PC-3 (cell line): ENCODE data around the gene UBR4. TPM values are rescaled to one million over a fixed set of nuclear protein-coding genes. Genes with fewer than 3 reads are reported as not detected.

Source experiments
- ATAC-seq: fragments of 200-7000 bp; cut with Tn5 transposase; 2 replicates; pipeline ENCODE4 v1.9.1; 2020; ENCODE audit warnings: mild to moderate bottlenecking, moderate library complexity
- BruUV-seq: library from RNA; stranded (reverse); fragments of 400-500 nt; replicated peaks from 2 replicates; lab custom pipeline; 2021; lab: Mats Ljungman, UMichigan
- CTCF ChIA-PET: fragments of 300-600 bp; sonication (Branson Sonifier 250); formaldehyde crosslinking; loops from one replicate; lab custom pipeline; 2022; ENCODE audit warnings: antibody characterized with exemption; lab: Charles Lee
- POLR2A ChIA-PET: fragments of 300-600 bp; sonication (Branson Sonifier 250); formaldehyde crosslinking; loops from one replicate; lab custom pipeline; 2022; ENCODE audit warnings: antibody characterized with exemption; ENCODE audit not compliant: unreplicated experiment; lab: Charles Lee
- DNase-seq: peaks from one replicate; pipeline ENCODE4 v3.0.0-alpha.2; 2015
- H2AFZ ChIP-seq: fragments of 300-600 bp; sonication (generic); 2 replicates; pipeline ENCODE4 v1.6.0; 2016; ENCODE audit warnings: antibody characterized with exemption, low read length
- H3F3A ChIP-seq: fragments of 300-600 bp; sonication (generic); one replicate; pipeline ENCODE4 v1.6.0; 2017; ENCODE audit warnings: antibody characterized with exemption, low read length, control low read depth, mild to moderate bottlenecking; ENCODE audit not compliant: unreplicated experiment
- H3K27ac ChIP-seq: fragments of 300-600 bp; sonication (generic); 2 replicates; pipeline ENCODE4 v1.5.1; 2016; ENCODE audit warnings: mild to moderate bottlenecking, low read length
- H3K27me3 ChIP-seq: fragments of 300-600 bp; sonication (generic); 2 replicates; pipeline ENCODE4 v1.6.1; 2016; ENCODE audit warnings: low read length, mixed read lengths
- H3K36me3 ChIP-seq: fragments of 300-600 bp; sonication (generic); 2 replicates; pipeline ENCODE4 v1.6.1; 2016; ENCODE audit warnings: low read depth, mixed run types, low read length, mixed read lengths
- H3K4me1 ChIP-seq: fragments of 300-600 bp; sonication (generic); 2 replicates; pipeline ENCODE4 v1.5.1; 2016; ENCODE audit warnings: low read length; ENCODE audit not compliant: insufficient read depth
- H3K4me2 ChIP-seq: fragments of 300-600 bp; sonication (generic); 2 replicates; pipeline ENCODE4 v1.6.0; 2016; ENCODE audit warnings: low read length
- H3K4me3 ChIP-seq: fragments of 300-600 bp; sonication (generic); 2 replicates; pipeline ENCODE4 v1.5.1; 2016; ENCODE audit warnings: mild to moderate bottlenecking, low read length, mixed read lengths
- H3K79me2 ChIP-seq: fragments of 300-600 bp; sonication (generic); 2 replicates; pipeline ENCODE4 v1.6.1; 2017; ENCODE audit warnings: low read length, mixed read lengths
- H3K9ac ChIP-seq: fragments of 300-600 bp; sonication (generic); 2 replicates; pipeline ENCODE4 v1.6.0; 2016; ENCODE audit warnings: mild to moderate bottlenecking, low read length
- H3K9me2 ChIP-seq: fragments of 300-600 bp; sonication (generic); replicated peaks from 2 replicates; pipeline ENCODE4 v1.6.1; 2016; ENCODE audit warnings: mixed run types, low read length, mixed read lengths
- H3K9me3 ChIP-seq: fragments of 300-600 bp; sonication (generic); 2 replicates; pipeline ENCODE4 v1.6.1; 2016; ENCODE audit warnings: low read length, mixed read lengths
- H4K20me1 ChIP-seq: fragments of 300-600 bp; sonication (generic); 2 replicates; pipeline ENCODE4 v1.6.1; 2016; ENCODE audit warnings: low read length, mixed read lengths
- CTCF ChIP-seq: fragments of 300-600 bp; sonication (generic); conservative IDR thresholded peaks from 2 replicates; pipeline ENCODE4 v1.5.1; 2017; ENCODE audit warnings: antibody characterized with exemption, low read depth, mild to moderate bottlenecking, low read length
- EZH2 ChIP-seq: fragments of 300-600 bp; sonication (generic); IDR thresholded peaks from one replicate; pipeline ENCODE4 v1.6.1; 2017; ENCODE audit warnings: antibody characterized with exemption, mild to moderate bottlenecking, low read length; ENCODE audit not compliant: unreplicated experiment
- EZH2phosphoT487 ChIP-seq: fragments of 300-600 bp; sonication (generic); IDR thresholded peaks from 2 replicates; pipeline ENCODE4 v1.6.1; 2018; ENCODE audit warnings: mild to moderate bottlenecking, antibody characterized with exemption, low read length, borderline replicate concordance
- intact Hi-C: fragments of 100-400 bp; cut with micrococcal nuclease; formaldehyde crosslinking; loops from 2 replicates; pipeline ENCODE4 v1.9.0; 2023
- total RNA-seq: library from RNA; depleted of rRNA; stranded (reverse); fragments of >200 nt; gene quantifications from 2 replicates; pipeline ENCODE4 v1.2.3, GENCODE V29; 2014

The UBR4 gene
- total RNA-seq, 1 experiment from 2014 or later: 141 TPM

- H2AFZ ChIP-seq: no peak overlapping the region
- no peak overlapping the region for H3K9ac ChIP-seq
- no peak for TF ChIP-seq EZH2
- no peak for TF ChIP-seq CTCF
- TF ChIP-seq EZH2phosphoT487: no peak
- POLR2A ChIA-PET: no interaction called here
- no peaks in the 10 kb centered on the region for H3K4me1 ChIP-seq
- H3K27ac ChIP-seq: no peak overlapping the region
- H4K20me1 ChIP-seq: no peaks in the 10 kb centered on the region
- peaks cover 4% of the 10 kb centered on the region for H3F3A ChIP-seq
- DNase-seq (no peak), ATAC-seq (peak; percentile 60)
- intact Hi-C loops: no loop called here
- H3K4me3 ChIP-seq: no peak overlapping the region
- no peaks in the 10 kb centered on the region for H3K9me2 ChIP-seq
- H3K79me2 ChIP-seq: no peaks in the 10 kb centered on the region
- H3K9me3 ChIP-seq: no peaks in the 10 kb centered on the region
- CTCF ChIA-PET: interaction anchor here (1.0 kb wide), 1 partner anchor 40 kb away, joined by 4 read pairs; no protein-coding TSS in a partner anchor
- H3K36me3 ChIP-seq: peaks cover 73% of the 10 kb centered on the region
- no peak overlapping the region for H3K4me2 ChIP-seq
- BruUV-seq: no TSS peak
- no peaks in the 10 kb centered on the region for H3K27me3 ChIP-seq
Measured at GRCh38 chr1:19138958-19139581, 71.0 kb downstream of the UBR4 start.

- H3F3A ChIP-seq: peaks cover 4% of the 10 kb centered on the region
- no peak for TF ChIP-seq EZH2phosphoT487
- no peak for TF ChIP-seq EZH2
- TF ChIP-seq CTCF: no peak
- H3K79me2 ChIP-seq: no peaks in the 10 kb centered on the region
- intact Hi-C loops: no loop called here
- H3K27ac ChIP-seq: no peak overlapping the region
- CTCF ChIA-PET: no interaction called here
- POLR2A ChIA-PET: no interaction called here
- no peaks in the 10 kb centered on the region for H3K27me3 ChIP-seq
- no peak overlapping the region for H3K4me3 ChIP-seq
- no peaks in the 10 kb centered on the region for H3K4me1 ChIP-seq
- no TSS peak for BruUV-seq
- H3K36me3 ChIP-seq: peaks cover 69% of the 10 kb centered on the region
- no peaks in the 10 kb centered on the region for H3K9me2 ChIP-seq
- no peak for DNase-seq
- H2AFZ ChIP-seq: no peak overlapping the region
- no peak overlapping the region for H3K4me2 ChIP-seq
- no peaks in the 10 kb centered on the region for H3K9me3 ChIP-seq
- H3K9ac ChIP-seq: no peak overlapping the region
- no peaks in the 10 kb centered on the region for H4K20me1 ChIP-seq
- ATAC-seq: no peak
Measured at GRCh38 chr1:19138331-19138730, 71.7 kb downstream of the UBR4 start.

- CTCF ChIA-PET: no interaction called here
- Histone ChIP-seq H3K4me3 (no peak overlapping the region), H3K4me2 (no peak overlapping the region), H3K4me1 (no peaks in the 10 kb centered on the region), H3K36me3 (peaks cover 66% of the 10 kb centered on the region), H3K27me3 (no peaks in the 10 kb centered on the region), H4K20me1 (no peaks in the 10 kb centered on the region), H3K9me3 (no peaks in the 10 kb centered on the region), H2AFZ (no peak overlapping the region), H3K79me2 (no peaks in the 10 kb centered on the region), H3K9ac (no peak overlapping the region), H3K27ac (no peak overlapping the region), H3K9me2 (no peaks in the 10 kb centered on the region), H3F3A (peaks cover 4% of the 10 kb centered on the region)
- ATAC-seq: no peak
- intact Hi-C loops: no loop called here
- TF ChIP-seq EZH2phosphoT487: no peak
- TF ChIP-seq EZH2: no peak
- no peak for TF ChIP-seq CTCF
- POLR2A ChIA-PET: no interaction called here
- no peak for DNase-seq
- BruUV-seq: no TSS peak
Measured at GRCh38 chr1:19137158-19137557, 72.9 kb downstream of the UBR4 start.
